NB4 (cell line): ENCODE results near the gene C1QTNF12.

Experiments used
- DNase-seq: peaks from one replicate; pipeline ENCODE4 v3.0.0; 2010; ENCODE audit warnings: low read depth
- H3K4me3 ChIP-seq: one replicate; pipeline ENCODE4 v1.5.1; 2011; ENCODE audit warnings: mild to moderate bottlenecking, low read depth, low read length, moderate library complexity
- CTCF ChIP-seq: IDR thresholded peaks from one replicate; pipeline ENCODE4 v1.5.1; 2012; ENCODE audit warnings: low read depth, low read length
- MAX ChIP-seq: IDR thresholded peaks from 2 replicates; pipeline ENCODE4 v1.6.1; 2011; ENCODE audit warnings: low read depth, low read length
- MYC ChIP-seq: IDR thresholded peaks from 2 replicates; pipeline ENCODE4 v1.6.1; 2011; ENCODE audit warnings: low read depth, low read length
- POLR2A ChIP-seq: IDR thresholded peaks from 2 replicates; pipeline ENCODE4 v1.6.1; 2011; ENCODE audit warnings: mild to moderate bottlenecking; ENCODE audit not compliant: insufficient read length; ENCODE audit errors: extremely low read depth

C1QTNF12 gene

GRCh38 chr1:1282998-1283397 is 36.5 kb upstream of the C1QTNF12 start:
- no peak for DNase-seq
- H3K4me3 ChIP-seq, result no peak overlapping the region
- TF ChIP-seq POLR2A (no peak), CTCF (no peak), MYC (no peak), MAX (no peak)

- DNase-seq, result no peak
- TF ChIP-seq CTCF (no peak), POLR2A (no peak), MAX (no peak), MYC (no peak)
Observed at GRCh38 chr1:1281533-1282321, 35.2 kb upstream of the C1QTNF12 start.

GRCh38 chr1:1280782-1281481 is 34.4 kb upstream of the C1QTNF12 start:
- no peak for TF ChIP-seq MAX
- no peak for TF ChIP-seq POLR2A
- TF ChIP-seq CTCF, result no peak
- TF ChIP-seq MYC, result no peak
- no peak overlapping the region for H3K4me3 ChIP-seq
- DNase-seq, result no peak

More at GRCh38 chr1:1281533-1282321, 35.2 kb upstream of the C1QTNF12 start:
- H3K4me3 ChIP-seq, result no peak overlapping the region

GRCh38 chr1:1279028-1279427 is 32.5 kb upstream of the C1QTNF12 start:
- DNase-seq, result no peak
- TF ChIP-seq MYC (no peak), MAX (no peak), CTCF (no peak), POLR2A (no peak)
- H3K4me3 ChIP-seq, result no peak overlapping the region

- H3K4me3 ChIP-seq, result no peak overlapping the region
- TF ChIP-seq CTCF, result no peak
- no peak for TF ChIP-seq POLR2A
- no peak for TF ChIP-seq MYC
- no peak for TF ChIP-seq MAX
- DNase-seq, result no peak
Observed at GRCh38 chr1:1278620-1279019, 32.1 kb upstream of the C1QTNF12 start.
